ENCODE results near the gene FFAR1.

Gene FFAR1

GRCh38 chr19:35314858-35315470 lies 32.7 kb upstream of the FFAR1 start:
- no peak for DNase-seq (ENCODE audit: low read depth in 2 of 2)

- no peak for DNase-seq (ENCODE audit: low read depth in 2 of 2)
These were observed 31.8 kb upstream of the FFAR1 start for GRCh38 chr19:35315883-35316282.

GRCh38 chr19:35316560-35316959 lies 31.1 kb upstream of the FFAR1 start:
- no peak for DNase-seq (ENCODE audit: low read depth in 2 of 2)

- DNase-seq (ENCODE audit: low read depth in 2 of 2): no peak
These were observed 30.1 kb upstream of the FFAR1 start for GRCh38 chr19:35317464-35318043.

GRCh38 chr19:35318679-35319448 lies 28.8 kb upstream of the FFAR1 start:
- no peak for DNase-seq (ENCODE audit: low read depth in 2 of 2)

GRCh38 chr19:35320065-35320713 lies 27.5 kb upstream of the FFAR1 start:
- no peak for DNase-seq (ENCODE audit: low read depth in 2 of 2)

- no peak for DNase-seq (ENCODE audit: low read depth in 2 of 2)
These were observed 26.4 kb upstream of the FFAR1 start for GRCh38 chr19:35321291-35321690.

GRCh38 chr19:35322014-35322413 lies 25.7 kb upstream of the FFAR1 start:
- DNase-seq (ENCODE audit: low read depth in 2 of 2): no peak

GRCh38 chr19:35327642-35328041 lies 20.1 kb upstream of the FFAR1 start:
- DNase-seq (ENCODE audit: low read depth in 2 of 2): no peak

- no peak for DNase-seq (ENCODE audit: low read depth in 2 of 2)
These were observed 18.8 kb upstream of the FFAR1 start, which contains the start of gene CD22 for GRCh38 chr19:35328851-35329285. CD22 (plus strand) TSS chr19:35329187; CDS start chr19:35332041, 2,854 bp downstream.

GRCh38 chr19:35329323-35329722 lies 18.4 kb upstream of the FFAR1 start:
- no peak for DNase-seq (ENCODE audit: low read depth in 2 of 2)

- DNase-seq (ENCODE audit: low read depth in 2 of 2): no peak
These were observed 17.2 kb upstream of the FFAR1 start for GRCh38 chr19:35330475-35330874.

GRCh38 chr19:35331551-35332214 lies 16.0 kb upstream of the FFAR1 start:
- DNase-seq (ENCODE audit: low read depth in 2 of 2): no peak

- DNase-seq (ENCODE audit: low read depth in 2 of 2): peak in 1 of 2 donors; percentile 35
These were observed 14.9 kb upstream of the FFAR1 start for GRCh38 chr19:35332817-35333216.

- DNase-seq (ENCODE audit: low read depth in 2 of 2): no peak
These were observed 13.5 kb upstream of the FFAR1 start for GRCh38 chr19:35334144-35334753.

- no peak for DNase-seq (ENCODE audit: low read depth in 2 of 2)
These were observed 11.3 kb upstream of the FFAR1 start for GRCh38 chr19:35336166-35336955.

- no peak for DNase-seq (ENCODE audit: low read depth in 2 of 2)
These were observed 10.4 kb upstream of the FFAR1 start for GRCh38 chr19:35337097-35337983.

GRCh38 chr19:35337984-35338296 lies 9.8 kb upstream of the FFAR1 start:
- no peak for DNase-seq (ENCODE audit: low read depth in 2 of 2)

- DNase-seq (ENCODE audit: low read depth in 2 of 2): no peak
These were observed 7.3 kb upstream of the FFAR1 start for GRCh38 chr19:35340431-35340830.

GRCh38 chr19:35341006-35341405 lies 6.7 kb upstream of the FFAR1 start:
- DNase-seq (ENCODE audit: low read depth in 2 of 2): no peak
